Activated T-helper 2 cell treated with anti-CD3 and anti-CD28 coated beads, Interferon-gamma antibody, Interleukin-2, Interleukin-4, amounts not matched to agents 10 μg/mL and 5 μg/mL and 100 μg/mL, durations not matched to agents 14 hours and 24 hours and 36 hours (primary cell): ENCODE results near the gene RORB. TPM values are rescaled to one million over a fixed set of nuclear protein-coding genes. Genes with fewer than 3 reads are reported as not detected.

Experiments
- DNase-seq: peaks from one replicate; pipeline ENCODE4 v3.0.0; 2021; ENCODE audit warnings: low spot score
- H3K27ac Mint-ChIP-seq: one replicate; pipeline ENCODE4 v1.8.0; 2021; ENCODE audit warnings: mixed read lengths
- H3K27me3 Mint-ChIP-seq: one replicate; pipeline ENCODE4 v1.8.0; 2021; ENCODE audit warnings: low read depth, mixed read lengths
- H3K36me3 Mint-ChIP-seq: one replicate; pipeline ENCODE4 v1.8.0; 2021; ENCODE audit warnings: low read depth, mixed read lengths
- H3K4me1 Mint-ChIP-seq: one replicate; pipeline ENCODE4 v1.8.0; 2021; ENCODE audit warnings: low read depth, mixed read lengths
- H3K4me3 Mint-ChIP-seq: one replicate; pipeline ENCODE4 v1.8.0; 2021; ENCODE audit warnings: low read depth, mild to moderate bottlenecking, moderate library complexity, mixed read lengths
- H3K9me3 Mint-ChIP-seq: one replicate; pipeline ENCODE4 v1.8.0; 2021; ENCODE audit warnings: mixed read lengths
- intact Hi-C: fragments of 100-400 bp; cut with micrococcal nuclease; formaldehyde crosslinking; loops from one replicate; pipeline ENCODE4 v1.15.1; 2023
- total RNA-seq: library from RNA; stranded (reverse); gene quantifications from 2 replicates; pipeline ENCODE4 v1.2.3, GENCODE V29; 2022

Gene RORB
- total RNA-seq, 1 donor from 2014 or later: 0.11 TPM

- no peaks in the 10 kb centered on the region for H3K4me1 Mint-ChIP-seq
- DNase-seq: no peak
- H3K4me3 Mint-ChIP-seq: no peak overlapping the region
- H3K9me3 Mint-ChIP-seq: no peaks in the 10 kb centered on the region
- intact Hi-C loops: no loop called here
- no peak overlapping the region for H3K27ac Mint-ChIP-seq
- no peaks in the 10 kb centered on the region for H3K36me3 Mint-ChIP-seq
- H3K27me3 Mint-ChIP-seq: no peaks in the 10 kb centered on the region
Measured at GRCh38 chr9:74697535-74697934, 200.4 kb downstream of the RORB start.

- intact Hi-C loops: no loop called here
- H3K27ac Mint-ChIP-seq: no peak overlapping the region
- H3K36me3 Mint-ChIP-seq: no peaks in the 10 kb centered on the region
- DNase-seq: no peak
- H3K27me3 Mint-ChIP-seq: no peaks in the 10 kb centered on the region
- H3K4me3 Mint-ChIP-seq: no peak overlapping the region
- H3K4me1 Mint-ChIP-seq: no peaks in the 10 kb centered on the region
- no peaks in the 10 kb centered on the region for H3K9me3 Mint-ChIP-seq
Measured at GRCh38 chr9:74711341-74711740, 214.2 kb downstream of the RORB start.

- H3K9me3 Mint-ChIP-seq: no peaks in the 10 kb centered on the region
- no peak overlapping the region for H3K27ac Mint-ChIP-seq
- no peak overlapping the region for H3K4me3 Mint-ChIP-seq
- H3K36me3 Mint-ChIP-seq: no peaks in the 10 kb centered on the region
- intact Hi-C loops: no loop called here
- no peak for DNase-seq
- H3K27me3 Mint-ChIP-seq: no peaks in the 10 kb centered on the region
- H3K4me1 Mint-ChIP-seq: no peaks in the 10 kb centered on the region
Measured at GRCh38 chr9:74718709-74719108, 221.6 kb downstream of the RORB start.

- Mint-ChIP-seq H3K27ac (no peak overlapping the region), H3K4me1 (no peaks in the 10 kb centered on the region), H3K36me3 (no peaks in the 10 kb centered on the region), H3K27me3 (no peaks in the 10 kb centered on the region), H3K4me3 (no peak overlapping the region), H3K9me3 (no peaks in the 10 kb centered on the region)
- intact Hi-C loops: no loop called here
- DNase-seq: no peak
Measured at GRCh38 chr9:74719306-74719705, 222.2 kb downstream of the RORB start.

GRCh38 chr9:74721696-74722660 lies 224.8 kb downstream of the RORB start:
- Mint-ChIP-seq H3K4me3 (no peak overlapping the region), H3K27me3 (no peaks in the 10 kb centered on the region), H3K36me3 (no peaks in the 10 kb centered on the region), H3K27ac (no peak overlapping the region), H3K4me1 (no peaks in the 10 kb centered on the region), H3K9me3 (no peaks in the 10 kb centered on the region)
- intact Hi-C loops: no loop called here
- DNase-seq: no peak

GRCh38 chr9:74724317-74724716 lies 227.2 kb downstream of the RORB start:
- no peak for DNase-seq
- Mint-ChIP-seq H3K4me3 (no peak overlapping the region), H3K27me3 (no peaks in the 10 kb centered on the region), H3K36me3 (no peaks in the 10 kb centered on the region), H3K27ac (no peak overlapping the region), H3K9me3 (no peaks in the 10 kb centered on the region), H3K4me1 (no peaks in the 10 kb centered on the region)
- intact Hi-C loops: no loop called here

GRCh38 chr9:74726581-74726980 lies 229.4 kb downstream of the RORB start:
- H3K9me3 Mint-ChIP-seq: no peaks in the 10 kb centered on the region
- intact Hi-C loops: no loop called here
- H3K27me3 Mint-ChIP-seq: no peaks in the 10 kb centered on the region
- DNase-seq: no peak
- H3K27ac Mint-ChIP-seq: no peak overlapping the region
- H3K4me3 Mint-ChIP-seq: no peak overlapping the region
- H3K36me3 Mint-ChIP-seq: no peaks in the 10 kb centered on the region
- H3K4me1 Mint-ChIP-seq: no peaks in the 10 kb centered on the region

GRCh38 chr9:74728176-74728575 lies 231.0 kb downstream of the RORB start:
- Mint-ChIP-seq H3K27ac (no peak overlapping the region), H3K4me3 (no peak overlapping the region), H3K36me3 (no peaks in the 10 kb centered on the region), H3K4me1 (no peaks in the 10 kb centered on the region), H3K27me3 (no peaks in the 10 kb centered on the region), H3K9me3 (no peaks in the 10 kb centered on the region)
- no peak for DNase-seq
- intact Hi-C loops: no loop called here

- Mint-ChIP-seq H3K4me3 (no peak overlapping the region), H3K36me3 (no peaks in the 10 kb centered on the region), H3K4me1 (no peaks in the 10 kb centered on the region), H3K9me3 (no peaks in the 10 kb centered on the region), H3K27ac (no peak overlapping the region), H3K27me3 (no peaks in the 10 kb centered on the region)
- intact Hi-C loops: no loop called here
- no peak for DNase-seq
Measured at GRCh38 chr9:74729136-74729695, 232.1 kb downstream of the RORB start.

- H3K4me1 Mint-ChIP-seq: peaks cover 2% of the 10 kb centered on the region
- intact Hi-C loops: loop anchor here (10.0 kb wide), 1 partner anchor 1521 kb away; no protein-coding TSS in a partner anchor
- no peak overlapping the region for H3K4me3 Mint-ChIP-seq
- no peaks in the 10 kb centered on the region for H3K9me3 Mint-ChIP-seq
- H3K27me3 Mint-ChIP-seq: peaks cover 6% of the 10 kb centered on the region
- no peaks in the 10 kb centered on the region for H3K36me3 Mint-ChIP-seq
- DNase-seq: no peak
- H3K27ac Mint-ChIP-seq: no peak overlapping the region
Measured at GRCh38 chr9:74735761-74736160, 238.6 kb downstream of the RORB start.

- Mint-ChIP-seq H3K4me1 (peaks cover 2% of the 10 kb centered on the region), H3K9me3 (no peaks in the 10 kb centered on the region), H3K27ac (no peak overlapping the region), H3K4me3 (no peak overlapping the region), H3K27me3 (peaks cover 8% of the 10 kb centered on the region), H3K36me3 (no peaks in the 10 kb centered on the region)
- intact Hi-C loops: loop anchor here (10.0 kb wide), 1 partner anchor 1522 kb away; no protein-coding TSS in a partner anchor
- DNase-seq: no peak
Measured at GRCh38 chr9:74736646-74737045, 239.5 kb downstream of the RORB start.

- intact Hi-C loops: loop anchor here (10.0 kb wide), 1 partner anchor 1057 kb away; no protein-coding TSS in a partner anchor
- Mint-ChIP-seq H3K36me3 (no peaks in the 10 kb centered on the region), H3K27me3 (peaks cover 16% of the 10 kb centered on the region), H3K4me3 (no peak overlapping the region), H3K27ac (no peak overlapping the region), H3K4me1 (no peaks in the 10 kb centered on the region), H3K9me3 (no peaks in the 10 kb centered on the region)
- no peak for DNase-seq
Measured at GRCh38 chr9:74742191-74742790, 245.2 kb downstream of the RORB start.
